GM23338 (cell line): Measurements from ENCODE around the gene EDA. TPM values are rescaled to one million over a fixed set of nuclear protein-coding genes. Genes with fewer than 3 reads are reported as not detected.

ENCODE experiments used
- ATAC-seq: fragments of 200-7000 bp; cut with Tn5 transposase; 3 replicates; pipeline ENCODE4 v1.9.1; 2020
- DNase-seq: peaks from one replicate; pipeline ENCODE4 v3.0.0-alpha.2; 2015; ENCODE audit warnings: low spot score
- H2AFZ ChIP-seq: fragments of 200-600 bp; sonication (generic); 2 replicates; pipeline ENCODE4 v1.8.0; 2016; ENCODE audit warnings: antibody characterized with exemption, mild to moderate bottlenecking, moderate library complexity
- H3F3A ChIP-seq: fragments of 200-600 bp; sonication (generic); replicated peaks from 2 replicates; pipeline ENCODE4 v1.8.0; 2017; ENCODE audit warnings: antibody characterized with exemption, mixed run types, low read depth
- H3K27ac ChIP-seq: fragments of 200-600 bp; sonication (generic); 2 replicates; pipeline ENCODE4 v1.6.1; 2016; ENCODE audit warnings: low read depth
- H3K27me3 ChIP-seq: fragments of 200-600 bp; sonication (generic); 2 replicates; pipeline ENCODE4 v1.8.0; 2016; ENCODE audit warnings: mild to moderate bottlenecking, mixed run types, moderate library complexity; ENCODE audit not compliant: insufficient read depth
- H3K36me3 ChIP-seq: fragments of 200-600 bp; sonication (generic); 2 replicates; pipeline ENCODE4 v1.8.0; 2016; ENCODE audit warnings: mild to moderate bottlenecking; ENCODE audit not compliant: insufficient read depth
- H3K4me1 ChIP-seq: fragments of 200-600 bp; sonication (generic); 2 replicates; pipeline ENCODE4 v1.8.0; 2016; ENCODE audit warnings: mild to moderate bottlenecking, moderate library complexity; ENCODE audit not compliant: insufficient read depth
- H3K4me2 ChIP-seq: fragments of 200-600 bp; sonication (generic); 2 replicates; pipeline ENCODE4 v1.7.1; 2017; ENCODE audit warnings: mixed run types
- H3K4me3 ChIP-seq: fragments of 200-600 bp; sonication (generic); 2 replicates; pipeline ENCODE4 v1.6.1; 2016; ENCODE audit warnings: mixed run types
- H3K79me2 ChIP-seq: fragments of 200-600 bp; sonication (generic); replicated peaks from 2 replicates; pipeline ENCODE4 v1.8.0; 2017; ENCODE audit warnings: mild to moderate bottlenecking; ENCODE audit not compliant: insufficient read depth
- H3K9me2 ChIP-seq: fragments of 200-600 bp; sonication (generic); 2 replicates; pipeline ENCODE4 v1.8.0; 2017; ENCODE audit not compliant: insufficient read depth
- H4K20me1 ChIP-seq: fragments of 200-600 bp; sonication (generic); replicated peaks from 2 replicates; pipeline ENCODE4 v1.8.0; 2017; ENCODE audit warnings: mild to moderate bottlenecking; ENCODE audit not compliant: insufficient read depth
- H3K27ac Mint-ChIP-seq: 2 replicates; pipeline ENCODE4 v1.8.0; 2020; ENCODE audit warnings: inconsistent platforms, mild to moderate bottlenecking, moderate library complexity, mixed read lengths
- H3K27me3 Mint-ChIP-seq: 3 replicates; pipeline ENCODE4 v1.8.0; 2022; ENCODE audit warnings: low read depth, mild to moderate bottlenecking, moderate library complexity, mixed read lengths, inconsistent platforms; ENCODE audit not compliant: insufficient read depth, poor library complexity
- H3K36me3 Mint-ChIP-seq: 3 replicates; pipeline ENCODE4 v1.8.0; 2021; ENCODE audit warnings: low read depth, mild to moderate bottlenecking, inconsistent platforms, moderate library complexity, mixed read lengths
- H3K4me1 Mint-ChIP-seq: 3 replicates; pipeline ENCODE4 v1.8.0; 2020; ENCODE audit warnings: mild to moderate bottlenecking, inconsistent platforms, mixed read lengths
- H3K4me3 Mint-ChIP-seq: 3 replicates; pipeline ENCODE4 v1.8.0; 2021; ENCODE audit warnings: moderate library complexity, mild to moderate bottlenecking, inconsistent platforms, mixed read lengths
- H3K9me3 Mint-ChIP-seq: 3 replicates; pipeline ENCODE4 v1.8.0; 2020; ENCODE audit warnings: moderate library complexity, mild to moderate bottlenecking, inconsistent platforms, mixed read lengths
- CREB1 ChIP-seq: fragments of 250-450 bp; sonication (Bioruptor Pico); IDR thresholded peaks from 2 replicates; pipeline ENCODE4 v1.5.0; 2020; ENCODE audit warnings: low read depth, mild to moderate bottlenecking, moderate library complexity
- CTCF ChIP-seq, 2 experiments: fragments of 200-600 bp in 1 of 2; sonication (generic) in 1 of 2; conservative IDR thresholded peaks; 2 replicates each; pipeline versions ENCODE4 v1.5.1 to v1.6.1; 2016 to 2017; ENCODE audit warnings: antibody characterized with exemption in 2 of 2, low read depth in 2 of 2, mild to moderate bottlenecking in 2 of 2, moderate library complexity in 1 of 2
- EZH2 ChIP-seq: fragments of 200-600 bp; sonication (generic); IDR thresholded peaks from one replicate; pipeline ENCODE4 v1.8.0; 2017; ENCODE audit warnings: antibody characterized with exemption, mild to moderate bottlenecking, low read depth; ENCODE audit not compliant: unreplicated experiment
- EZH2phosphoT487 ChIP-seq: fragments of 200-600 bp; sonication (generic); IDR thresholded peaks from one replicate; pipeline ENCODE4 v1.8.1; 2018; ENCODE audit warnings: antibody characterized with exemption; ENCODE audit not compliant: unreplicated experiment
- JUNB ChIP-seq: IDR thresholded peaks from one replicate; pipeline ENCODE4 v1.6.1; 2016; ENCODE audit warnings: antibody characterized with exemption; ENCODE audit not compliant: unreplicated experiment
- NANOG ChIP-seq: IDR thresholded peaks from 2 replicates; pipeline ENCODE4 v1.6.1; 2016; ENCODE audit warnings: antibody characterized with exemption, borderline replicate concordance
- POLR2AphosphoS5 ChIP-seq: IDR thresholded peaks from 2 replicates; pipeline ENCODE4 v1.6.1; 2016; ENCODE audit warnings: antibody characterized with exemption, low read depth
- REST ChIP-seq: IDR thresholded peaks from one replicate; pipeline ENCODE4 v1.6.1; 2018; ENCODE audit warnings: antibody characterized with exemption; ENCODE audit not compliant: unreplicated experiment
- STAT1 ChIP-seq: IDR thresholded peaks from one replicate; pipeline ENCODE4 v1.6.1; 2016; ENCODE audit warnings: antibody characterized with exemption; ENCODE audit not compliant: unreplicated experiment
- ZNF114 ChIP-seq: fragments of 250-450 bp; sonication (Bioruptor Pico); IDR thresholded peaks from 2 replicates; pipeline ENCODE4 v1.5.0; 2020; ENCODE audit warnings: mild to moderate bottlenecking, moderate library complexity
- ZNF331 ChIP-seq: fragments of 250-450 bp; sonication (Bioruptor Pico); IDR thresholded peaks from 2 replicates; pipeline ENCODE4 v1.5.0; 2020; ENCODE audit warnings: low read depth, mild to moderate bottlenecking, moderate library complexity
- ZNF462 ChIP-seq: fragments of 250-450 bp; sonication (Bioruptor Pico); IDR thresholded peaks from 2 replicates; pipeline ENCODE4 v1.5.0; 2020; ENCODE audit warnings: mild to moderate bottlenecking, moderate library complexity
- polyA plus RNA-seq: library from polyadenylated mRNA; unstranded; fragments of >200 nt; fragmentation: Nextera tagmentation; extraction: Ambion mirVana; gene quantifications from 2 replicates; pipeline ENCODE4 v1.2.1, GENCODE V29; 2016
- total RNA-seq: library from RNA; depleted of rRNA; stranded (reverse); fragments of >200 nt; shearing (Covaris generic); gene quantifications from 2 replicates; pipeline ENCODE4 v1.2.3, GENCODE V29; 2014
- TF ChIP-seq, protein P1 (sequence below): IDR thresholded peaks from 2 replicates; pipeline ENCODE4 v1.6.1; 2016; ENCODE audit warnings: antibody characterized with exemption

The EDA gene
- total and polyA plus RNA-seq, 2 experiments from 2014 or later, result 6.6 to 19.6 TPM

DNA sequence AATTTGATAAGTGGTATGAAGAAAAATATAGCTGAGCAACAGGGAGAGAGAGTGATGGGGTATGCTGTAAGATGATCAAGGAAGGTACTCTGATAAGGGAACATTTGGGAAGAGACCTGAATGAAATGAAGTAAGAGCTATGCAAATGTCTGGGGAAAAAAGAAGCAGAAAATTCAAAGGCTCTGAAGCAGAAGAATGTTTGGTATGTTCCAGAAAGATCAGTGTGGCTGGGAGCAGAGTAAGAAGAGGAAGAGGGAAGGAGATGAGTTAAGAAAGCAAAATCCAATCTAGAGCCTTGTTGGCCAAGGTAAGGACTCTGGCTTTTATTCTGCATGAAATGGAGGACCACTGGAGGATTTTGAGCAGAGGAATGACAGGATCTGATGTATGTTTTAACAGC lies 343.8 kb downstream of the EDA start:
- Histone ChIP-seq H3K27ac (no peak overlapping the region), H4K20me1 (no peaks in the 10 kb centered on the region), H3F3A (no peaks in the 10 kb centered on the region), H3K36me3 (no peaks in the 10 kb centered on the region), H3K79me2 (no peaks in the 10 kb centered on the region), H3K9me2 (0 out of 2 replicates have a peak, but pooled peaks cover 3% of the 10 kb centered on the region), H2AFZ (no peak overlapping the region), H3K27me3 (no peaks in the 10 kb centered on the region), H3K4me3 (no peak overlapping the region), H3K4me1 (peaks cover 7% of the 10 kb centered on the region; the same call in 1 of the 2 replicates), H3K4me2 (no peak overlapping the region)
- Mint-ChIP-seq H3K27ac (no peak overlapping the region), H3K36me3 (no peaks in the 10 kb centered on the region), H3K4me1 (no peaks in the 10 kb centered on the region), H3K9me3 (no peaks in the 10 kb centered on the region; the same call in 2 of the 3 replicates), H3K4me3 (no peak overlapping the region), H3K27me3 (no peaks in the 10 kb centered on the region)
- ATAC-seq, result no peak
- peak; percentile 27 for DNase-seq
- no peak for TF ChIP-seq JUNB
- TF ChIP-seq ZNF331, result no peak
- no peak for TF ChIP-seq POLR2AphosphoS5
- no peak for TF ChIP-seq EZH2
- TF ChIP-seq STAT1, result no peak
- TF ChIP-seq, protein P1, sequence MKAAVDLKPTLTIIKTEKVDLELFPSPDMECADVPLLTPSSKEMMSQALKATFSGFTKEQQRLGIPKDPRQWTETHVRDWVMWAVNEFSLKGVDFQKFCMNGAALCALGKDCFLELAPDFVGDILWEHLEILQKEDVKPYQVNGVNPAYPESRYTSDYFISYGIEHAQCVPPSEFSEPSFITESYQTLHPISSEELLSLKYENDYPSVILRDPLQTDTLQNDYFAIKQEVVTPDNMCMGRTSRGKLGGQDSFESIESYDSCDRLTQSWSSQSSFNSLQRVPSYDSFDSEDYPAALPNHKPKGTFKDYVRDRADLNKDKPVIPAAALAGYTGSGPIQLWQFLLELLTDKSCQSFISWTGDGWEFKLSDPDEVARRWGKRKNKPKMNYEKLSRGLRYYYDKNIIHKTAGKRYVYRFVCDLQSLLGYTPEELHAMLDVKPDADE, result no peak
- no peak for TF ChIP-seq EZH2phosphoT487
- TF ChIP-seq NANOG, result no peak
- no peak for TF ChIP-seq REST
- no peak for TF ChIP-seq ZNF114
- TF ChIP-seq ZNF462 (CRISPR knock-in tag), result no peak
- TF ChIP-seq CREB1, result no peak
- no peak for TF ChIP-seq CTCF (conservative IDR thresholded peaks at IDR 0.05; ENCODE audit: low read depth in 2 of 2)
